NCI-H1694 (cell line): Measurements from ENCODE around the gene GLMN.
A peak's percentile ranks its signal among the peaks of the same experiment; 100 is the strongest.

Experiments used
- DNase-seq: peaks from one replicate; lab custom pipeline; 2025; lab: John Stamatoyannopoulos, UW

GLMN gene

GRCh38 chr1:92298573-92299476 lies at the start of gene GLMN, which contains the start of gene RPAP2:
Gene GLMN (minus strand): TSS chr1:92298987. CDS start chr1:92297999, 988 bp downstream.
Gene RPAP2 (plus strand): TSS chr1:92299059. CDS start chr1:92299074, 15 bp downstream.
- DNase-seq: peak; percentile 57

- no peak for DNase-seq
Measured at GRCh38 chr1:92346866-92347640, 48.3 kb upstream of the GLMN start.

GRCh38 chr1:92343061-92343460 lies 44.3 kb upstream of the GLMN start:
- DNase-seq: no peak

DNA sequence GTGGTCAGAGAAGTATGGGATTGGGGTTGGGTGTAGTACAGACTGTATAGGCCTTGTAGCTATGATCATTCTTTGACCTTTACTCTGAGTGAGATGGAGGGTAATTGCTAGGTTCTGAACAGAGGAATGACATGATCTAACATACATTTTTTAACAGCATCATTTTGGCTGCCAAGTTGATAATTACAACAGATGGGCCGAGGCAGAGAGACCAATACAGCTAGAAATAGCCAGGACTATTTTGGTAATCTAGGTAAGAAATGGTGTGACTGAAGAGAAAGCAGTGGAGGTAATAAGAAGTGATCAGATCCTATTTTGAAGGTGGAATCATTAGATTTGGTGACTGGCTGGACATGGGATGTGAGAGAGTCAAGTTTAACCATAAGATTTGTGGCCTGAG lies 43.6 kb upstream of the GLMN start:
- peak; percentile 27 for DNase-seq

- no peak for DNase-seq
Measured at GRCh38 chr1:92340154-92340553, 41.4 kb upstream of the GLMN start.

DNA sequence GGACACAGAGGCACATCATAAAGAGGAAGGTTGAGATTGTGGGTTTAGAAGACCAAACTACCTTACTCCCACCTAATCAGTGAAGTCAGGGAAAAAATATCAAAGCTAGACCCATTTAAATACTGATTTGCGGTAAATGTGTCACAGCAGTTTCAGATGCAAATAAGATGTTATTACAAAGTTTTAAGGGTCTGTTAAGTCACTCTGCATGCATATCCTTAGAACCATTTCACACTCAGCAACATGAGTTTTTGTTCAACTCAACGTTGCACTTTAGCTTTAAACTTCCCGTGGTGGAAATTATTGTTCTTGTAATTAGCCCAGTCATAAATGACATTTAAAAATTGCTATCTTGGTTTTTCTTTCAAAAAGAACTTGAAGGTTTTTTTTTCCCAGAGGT lies 34.9 kb upstream of the GLMN start:
- no peak for DNase-seq

DNA sequence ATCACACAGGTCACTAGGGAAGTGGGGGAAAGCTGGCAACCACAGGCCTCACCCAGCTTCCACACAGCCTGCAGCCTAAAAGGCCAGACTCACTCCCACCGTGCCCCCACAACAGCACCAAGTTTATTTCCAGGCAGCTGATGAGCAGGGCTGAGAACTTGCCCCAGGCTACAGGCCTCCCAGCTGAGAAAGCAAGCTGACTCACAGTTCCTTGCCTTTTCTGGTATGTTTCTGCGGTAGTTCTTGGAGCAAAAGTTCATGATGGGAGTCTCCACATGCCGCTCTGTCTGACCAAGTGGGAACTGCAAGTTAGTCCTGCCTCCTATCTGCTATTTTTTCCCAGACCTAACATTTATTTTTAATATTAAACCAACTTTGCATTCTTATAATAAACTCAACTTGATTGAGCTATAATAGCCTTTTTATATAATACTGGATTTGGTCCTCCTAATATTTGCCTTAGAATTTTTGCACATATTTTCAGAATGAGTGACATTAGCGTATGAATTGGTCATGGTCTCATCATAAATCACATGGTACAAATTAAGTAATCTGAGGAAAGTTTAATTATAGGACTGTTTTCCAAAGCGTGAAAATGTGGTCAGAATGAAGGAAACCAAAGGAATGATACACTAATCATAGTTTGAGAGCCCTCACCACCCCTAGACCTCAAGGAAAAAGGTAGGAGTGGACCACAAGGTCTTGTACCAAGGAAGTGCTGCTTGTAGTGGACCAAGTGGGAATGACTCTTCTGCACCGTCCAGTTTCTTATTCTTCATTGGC lies 30.8 kb upstream of the GLMN start:
- DNase-seq: no peak

- DNase-seq: no peak
Measured at GRCh38 chr1:92327794-92328193, 29.0 kb upstream of the GLMN start.

GRCh38 chr1:92326681-92327080 lies 27.9 kb upstream of the GLMN start:
- no peak for DNase-seq

- peak; percentile 6 for DNase-seq
Measured at GRCh38 chr1:92324784-92325183, 26.0 kb upstream of the GLMN start.

- no peak for DNase-seq
Measured at GRCh38 chr1:92323473-92324453, 25.0 kb upstream of the GLMN start.

DNA sequence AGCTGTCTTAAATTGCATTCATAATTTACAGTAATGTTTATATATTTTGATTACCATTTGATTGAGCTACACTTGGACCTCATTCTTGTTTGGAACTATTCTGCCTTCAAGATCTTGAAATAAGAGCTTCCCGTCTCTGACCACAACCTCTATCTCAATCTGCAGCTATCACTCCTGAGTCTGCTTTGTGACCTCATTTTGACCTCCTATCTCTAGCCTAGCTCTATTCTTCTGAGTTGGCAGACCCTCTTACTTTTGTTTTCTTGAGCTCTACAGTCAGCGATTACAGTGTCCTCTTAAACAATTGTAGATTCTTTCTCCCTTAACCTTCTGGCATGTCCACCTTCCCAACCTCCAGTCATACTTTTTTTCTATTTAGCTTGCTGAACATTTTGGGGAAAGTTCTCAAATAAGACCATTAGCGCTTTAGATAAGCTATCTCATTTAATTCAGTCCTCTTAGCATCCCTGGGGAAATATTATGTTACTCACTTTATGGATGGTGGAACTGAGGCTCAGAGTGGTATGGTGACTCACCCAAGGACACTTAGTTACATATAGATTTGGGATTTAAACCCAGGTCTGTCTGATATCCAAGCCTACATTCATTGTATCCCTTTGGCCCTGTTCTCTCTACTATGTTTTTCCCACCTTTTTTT lies 19.2 kb upstream of the GLMN start:
- no peak for DNase-seq

GRCh38 chr1:92315766-92316599 lies 17.2 kb upstream of the GLMN start:
- DNase-seq: no peak

GRCh38 chr1:92314024-92314423 lies 15.2 kb upstream of the GLMN start:
- DNase-seq: no peak

GRCh38 chr1:92310185-92310597 lies 11.4 kb upstream of the GLMN start:
- peak; percentile 47 for DNase-seq

GRCh38 chr1:92307980-92308379 lies 9.2 kb upstream of the GLMN start:
- DNase-seq: no peak

DNA sequence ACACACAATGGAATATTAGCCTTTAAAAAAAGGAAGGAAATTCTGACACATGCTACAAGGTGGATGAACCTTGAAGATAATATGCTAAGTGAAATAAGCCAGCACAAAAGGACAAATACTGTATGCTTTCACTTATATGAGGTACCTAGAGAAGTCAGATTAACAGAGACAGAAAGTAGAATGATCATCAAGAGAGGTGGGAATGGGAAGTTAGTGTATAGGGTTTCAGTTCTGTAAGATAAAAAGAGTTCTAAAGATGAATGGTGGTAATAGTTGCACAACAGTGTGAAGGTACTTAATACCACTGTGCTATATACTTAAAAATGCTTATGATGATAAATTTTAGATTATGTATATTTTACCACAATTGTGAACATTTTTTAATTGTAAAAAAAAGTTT lies 7.2 kb upstream of the GLMN start:
- DNase-seq: no peak

- no peak for DNase-seq
Measured at GRCh38 chr1:92301021-92301420, 2.2 kb upstream of the GLMN start.

- no peak for DNase-seq
Measured at GRCh38 chr1:92299477-92300150, 827 bp upstream of the GLMN start.
